GM10847 (cell line): ENCODE results near the gene AARSD1.

ENCODE experiments used
- POLR2A ChIP-seq: IDR thresholded peaks from 2 replicates; pipeline ENCODE4 v1.6.1; 2011; ENCODE audit not compliant: insufficient read length; ENCODE audit errors: extremely low read depth

AARSD1 gene

GRCh38 chr17:42944211-42944610, 20.0 kb downstream of the AARSD1 start:
- TF ChIP-seq POLR2A = no peak

- TF ChIP-seq POLR2A = no peak
Observed at GRCh38 chr17:42937712-42938596, 26.3 kb downstream of the AARSD1 start.

- TF ChIP-seq POLR2A = no peak
Observed at GRCh38 chr17:42929497-42929844, 34.8 kb downstream of the AARSD1 start.

GRCh38 chr17:42928714-42929496, 35.3 kb downstream of the AARSD1 start:
- TF ChIP-seq POLR2A = no peak

- no peak for TF ChIP-seq POLR2A
Observed at GRCh38 chr17:42924891-42925290, 39.4 kb downstream of the AARSD1 start.

GRCh38 chr17:42922294-42922693, 42.0 kb downstream of the AARSD1 start:
- TF ChIP-seq POLR2A = no peak

- TF ChIP-seq POLR2A = no peak
Observed at GRCh38 chr17:42920922-42921321, 43.3 kb downstream of the AARSD1 start.

- TF ChIP-seq POLR2A = no peak
Observed at GRCh38 chr17:42920106-42920900, 44.0 kb downstream of the AARSD1 start.

GRCh38 chr17:42918902-42919521, 45.2 kb downstream of the AARSD1 start:
- TF ChIP-seq POLR2A = no peak

- no peak for TF ChIP-seq POLR2A
Observed at GRCh38 chr17:42917236-42917603, 47.0 kb downstream of the AARSD1 start.

- TF ChIP-seq POLR2A = no peak
Observed at GRCh38 chr17:42913981-42914617, 50.2 kb downstream of the AARSD1 start.

GRCh38 chr17:42913522-42913921, 50.7 kb downstream of the AARSD1 start:
- TF ChIP-seq POLR2A = no peak

GRCh38 chr17:42908872-42909700, 55.2 kb downstream of the AARSD1 start:
- no peak for TF ChIP-seq POLR2A

- TF ChIP-seq POLR2A = no peak
Observed at GRCh38 chr17:42906772-42907446, 57.3 kb downstream of the AARSD1 start.

- TF ChIP-seq POLR2A = no peak
Observed at GRCh38 chr17:42904110-42904469, 60.2 kb downstream of the AARSD1 start.
